ENCODE results near the gene GADL1. TPM values are rescaled to one million over a fixed set of nuclear protein-coding genes. Genes with fewer than 3 reads are reported as not detected.

The GADL1 gene
- total RNA-seq, 1 experiment from 2014 or later = 0.09 TPM

GRCh38 chr3:30795176-30795575 is 99.3 kb downstream of the GADL1 start:
- Histone ChIP-seq H3T11ph (ENCODE audit: low read length) (no peak overlapping the region), H3K4ac (ENCODE audit: low read depth, low read length) (no peak overlapping the region), H3K23ac (ENCODE audit: insufficient read length, low read depth, low read length) (no peak overlapping the region), H4K5ac (ENCODE audit: insufficient read length, low read depth, low read length) (no peak overlapping the region), H4K20me1 (ENCODE audit: control insufficient read depth, insufficient read depth, insufficient read length) (no peaks in the 10 kb centered on the region), H2BK12ac (ENCODE audit: insufficient read length, low read depth, low read length) (no peak overlapping the region), H2AK5ac (ENCODE audit: insufficient read length, low read length) (no peak overlapping the region), H2BK20ac (ENCODE audit: low read depth, low read length, poor library complexity, severe bottlenecking) (no peak overlapping the region), H3K4me1 (ENCODE audit: insufficient read depth, low read length) (no peaks in the 10 kb centered on the region), H4K91ac (ENCODE audit: insufficient read length, low read depth, low read length) (no peak overlapping the region), H2BK15ac (ENCODE audit: low read depth, low read length) (no peak overlapping the region), H3K9me3 (ENCODE audit: control insufficient read depth, low read depth, low read length) (no peaks in the 10 kb centered on the region), H2AFZ (ENCODE audit: low read length) (no peak overlapping the region), H3K23me2 (ENCODE audit: insufficient read length, low read depth, low read length, poor library complexity, severe bottlenecking) (no peaks in the 10 kb centered on the region), H2BK5ac (ENCODE audit: insufficient read length, low read length) (no peak overlapping the region), H3K79me1 (ENCODE audit: insufficient read depth, low read depth, low read length, poor library complexity, severe bottlenecking) (no peaks in the 10 kb centered on the region), H3K14ac (ENCODE audit: insufficient read depth, low read length) (no peak overlapping the region), H3K9ac (ENCODE audit: extremely low read depth, insufficient read length, low read length) (no peak overlapping the region), H3K56ac (ENCODE audit: insufficient read length, low read depth, low read length) (no peak overlapping the region), H3K27ac (ENCODE audit: insufficient read length, low read depth, low read length) (no peak overlapping the region), H3K27me3 (ENCODE audit: insufficient read depth, low read length) (no peaks in the 10 kb centered on the region), H2BK120ac (ENCODE audit: low read depth, low read length, poor library complexity, severe bottlenecking) (no peak overlapping the region), H3K4me2 (ENCODE audit: insufficient read depth, insufficient read length, low read length) (no peak overlapping the region), H3K79me2 (ENCODE audit: insufficient read depth, low read length) (no peaks in the 10 kb centered on the region), H3K18ac (ENCODE audit: insufficient read length, low read depth, low read length) (no peak overlapping the region), H4K8ac (replicated peaks; ENCODE audit: insufficient read length, low read depth, low read length) (no peak overlapping the region)
- TF ChIP-seq, protein P1, sequence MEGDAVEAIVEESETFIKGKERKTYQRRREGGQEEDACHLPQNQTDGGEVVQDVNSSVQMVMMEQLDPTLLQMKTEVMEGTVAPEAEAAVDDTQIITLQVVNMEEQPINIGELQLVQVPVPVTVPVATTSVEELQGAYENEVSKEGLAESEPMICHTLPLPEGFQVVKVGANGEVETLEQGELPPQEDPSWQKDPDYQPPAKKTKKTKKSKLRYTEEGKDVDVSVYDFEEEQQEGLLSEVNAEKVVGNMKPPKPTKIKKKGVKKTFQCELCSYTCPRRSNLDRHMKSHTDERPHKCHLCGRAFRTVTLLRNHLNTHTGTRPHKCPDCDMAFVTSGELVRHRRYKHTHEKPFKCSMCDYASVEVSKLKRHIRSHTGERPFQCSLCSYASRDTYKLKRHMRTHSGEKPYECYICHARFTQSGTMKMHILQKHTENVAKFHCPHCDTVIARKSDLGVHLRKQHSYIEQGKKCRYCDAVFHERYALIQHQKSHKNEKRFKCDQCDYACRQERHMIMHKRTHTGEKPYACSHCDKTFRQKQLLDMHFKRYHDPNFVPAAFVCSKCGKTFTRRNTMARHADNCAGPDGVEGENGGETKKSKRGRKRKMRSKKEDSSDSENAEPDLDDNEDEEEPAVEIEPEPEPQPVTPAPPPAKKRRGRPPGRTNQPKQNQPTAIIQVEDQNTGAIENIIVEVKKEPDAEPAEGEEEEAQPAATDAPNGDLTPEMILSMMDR (conservative IDR thresholded peaks at IDR 0.05) = no peak
- WGBS (ENCODE audit: extremely low coverage, insufficient read length, low lambda C conversion rate) = no CpG with 5 or more reads among the region's 2 CpGs
- no peak for DNase-seq
- Mint-ChIP-seq H3K4me3 (no peak overlapping the region), H3K27ac (no peak overlapping the region), H3K9me3 (no peaks in the 10 kb centered on the region; a peak in 1 of 5 replicates), H3K27me3 (ENCODE audit: low read depth) (no peaks in the 10 kb centered on the region; the same call in 1 of the 2 replicates), H3K4me1 (no peaks in the 10 kb centered on the region), H3K36me3 (ENCODE audit: insufficient read depth in 1 of 3, low read depth in 3 of 3) (no peaks in the 10 kb centered on the region; a peak in 1 of 7 replicates)

Measured in H9 (cell line).